Measurements from ENCODE around the gene NUDT16.

The NUDT16 gene

GRCh38 chr3:131381445-131382291, at the start of gene NUDT16:
Gene NUDT16 (plus strand): TSS chr3:131381774. CDS start chr3:131381805, 31 bp downstream.
- DNase-seq, result peak; percentile 99 to 100 (median 100)

GRCh38 chr3:131338948-131339640, 42.5 kb upstream of the NUDT16 start:
- peak in 2 of 3 donors; percentile 14 to 22 for DNase-seq

- DNase-seq, result peak in 1 of 3 donors; percentile 9
Measured at GRCh38 chr3:131341761-131342160, 39.8 kb upstream of the NUDT16 start.

- DNase-seq, result no peak
Measured at GRCh38 chr3:131348911-131349310, 32.7 kb upstream of the NUDT16 start.

GRCh38 chr3:131349454-131349853, 32.1 kb upstream of the NUDT16 start:
- DNase-seq, result no peak

GRCh38 chr3:131349946-131350347, 31.6 kb upstream of the NUDT16 start:
- DNase-seq, result no peak

GRCh38 chr3:131350506-131350905, 31.1 kb upstream of the NUDT16 start:
- DNase-seq, result peak in 1 of 3 donors; percentile 11

GRCh38 chr3:131353016-131353877, 28.3 kb upstream of the NUDT16 start:
- DNase-seq, result peak in 1 of 3 donors; percentile 14

- peak in 1 of 3 donors; percentile 15 for DNase-seq
Measured at GRCh38 chr3:131353986-131354385, 27.6 kb upstream of the NUDT16 start.

GRCh38 chr3:131356006-131356595, 25.5 kb upstream of the NUDT16 start:
- peak in 1 of 3 donors; percentile 8 for DNase-seq

GRCh38 chr3:131357275-131357674, 24.3 kb upstream of the NUDT16 start:
- no peak for DNase-seq

- DNase-seq, result no peak
Measured at GRCh38 chr3:131360191-131360755, 21.3 kb upstream of the NUDT16 start.

- DNase-seq, result peak; percentile 64 to 78 (median 71)
Measured at GRCh38 chr3:131361066-131361463, 20.5 kb upstream of the NUDT16 start.

- peak; percentile 75 to 85 (median 83) for DNase-seq
Measured at GRCh38 chr3:131361464-131362421, 19.8 kb upstream of the NUDT16 start.

GRCh38 chr3:131363275-131363674, 18.3 kb upstream of the NUDT16 start:
- no peak for DNase-seq

GRCh38 chr3:131370935-131371687, 10.5 kb upstream of the NUDT16 start:
- DNase-seq, result peak; percentile 25 to 52 (median 35)

GRCh38 chr3:131371688-131372066, 9.9 kb upstream of the NUDT16 start:
- DNase-seq, result peak; percentile 24 to 46 (median 42)

- DNase-seq, result no peak
Measured at GRCh38 chr3:131374741-131375140, 6.8 kb upstream of the NUDT16 start.

GRCh38 chr3:131380821-131381444, 641 bp upstream of the NUDT16 start:
- peak; percentile 50 to 71 (median 53) for DNase-seq
